DOHH2 (cell line): ENCODE measurements around the gene PRMT2.

Experiments used
- EZH2phosphoT487 ChIP-seq: fragments of 200-600 bp; sonication (generic); IDR thresholded peaks from 2 replicates; pipeline ENCODE4 v1.6.1; 2017; ENCODE audit warnings: borderline replicate concordance, mild to moderate bottlenecking, antibody characterized with exemption, low read length, moderate library complexity, mixed read lengths
- TF ChIP-seq, protein P1 (sequence below): fragments of 200-600 bp; sonication (generic); IDR thresholded peaks from one replicate; pipeline ENCODE4 v1.5.1; 2014; ENCODE audit warnings: antibody characterized with exemption, mild to moderate bottlenecking, low read depth, low read length; ENCODE audit not compliant: poor library complexity, severe bottlenecking

DNA sequence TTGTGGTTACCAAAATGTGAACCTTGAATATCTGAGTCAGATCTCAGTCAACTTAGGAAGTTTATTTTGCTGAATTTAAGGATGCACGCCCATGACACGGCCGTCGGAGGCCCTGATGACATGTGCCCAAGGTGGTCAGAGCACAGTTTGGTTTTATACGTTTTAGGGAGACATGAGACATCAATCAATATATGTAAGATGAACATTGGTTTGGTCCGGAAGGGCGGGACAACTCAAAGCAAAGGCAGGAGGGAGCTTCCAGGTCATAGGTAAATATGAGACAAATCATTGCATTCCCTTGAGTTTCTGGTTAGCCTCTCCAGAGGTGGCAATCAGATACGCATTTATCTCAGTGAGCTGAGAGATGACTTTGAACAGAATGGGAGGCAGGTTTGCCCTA is 1.0 kb upstream of the PRMT2 start:
- TF ChIP-seq, protein P1, sequence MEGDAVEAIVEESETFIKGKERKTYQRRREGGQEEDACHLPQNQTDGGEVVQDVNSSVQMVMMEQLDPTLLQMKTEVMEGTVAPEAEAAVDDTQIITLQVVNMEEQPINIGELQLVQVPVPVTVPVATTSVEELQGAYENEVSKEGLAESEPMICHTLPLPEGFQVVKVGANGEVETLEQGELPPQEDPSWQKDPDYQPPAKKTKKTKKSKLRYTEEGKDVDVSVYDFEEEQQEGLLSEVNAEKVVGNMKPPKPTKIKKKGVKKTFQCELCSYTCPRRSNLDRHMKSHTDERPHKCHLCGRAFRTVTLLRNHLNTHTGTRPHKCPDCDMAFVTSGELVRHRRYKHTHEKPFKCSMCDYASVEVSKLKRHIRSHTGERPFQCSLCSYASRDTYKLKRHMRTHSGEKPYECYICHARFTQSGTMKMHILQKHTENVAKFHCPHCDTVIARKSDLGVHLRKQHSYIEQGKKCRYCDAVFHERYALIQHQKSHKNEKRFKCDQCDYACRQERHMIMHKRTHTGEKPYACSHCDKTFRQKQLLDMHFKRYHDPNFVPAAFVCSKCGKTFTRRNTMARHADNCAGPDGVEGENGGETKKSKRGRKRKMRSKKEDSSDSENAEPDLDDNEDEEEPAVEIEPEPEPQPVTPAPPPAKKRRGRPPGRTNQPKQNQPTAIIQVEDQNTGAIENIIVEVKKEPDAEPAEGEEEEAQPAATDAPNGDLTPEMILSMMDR = no peak
- no peak for TF ChIP-seq EZH2phosphoT487
